ENCODE results near the gene IRF9.
"Not testable (repeated sequence)": the region's sequence is repeated elsewhere in the genome, so short reads cannot be mapped to it uniquely, and the experiment has no call there.

Gene IRF9

GRCh38 chr14:24203249-24203886, 42.3 kb downstream of the IRF9 start:
- H3K36me3 ChIP-seq (ENCODE audit: control insufficient read depth in 1 of 2, insufficient read depth in 2 of 2, low read length in 2 of 2): peaks cover 27 to 38% of the 10 kb centered on the region in 2 donors
- not testable (repeated sequence) for H3K27me3 ChIP-seq (ENCODE audit: low read depth, low read length); H3K9me3 ChIP-seq (ENCODE audit: control insufficient read depth in 1 of 2, low read length in 2 of 2); H3K27ac ChIP-seq (ENCODE audit: low read length); H3K4me1 ChIP-seq (ENCODE audit: control insufficient read depth in 1 of 2, insufficient read depth in 2 of 2, low read length in 2 of 2); H3K4me3 ChIP-seq (ENCODE audit: low read depth in 1 of 2, low read length in 2 of 2)

DNA sequence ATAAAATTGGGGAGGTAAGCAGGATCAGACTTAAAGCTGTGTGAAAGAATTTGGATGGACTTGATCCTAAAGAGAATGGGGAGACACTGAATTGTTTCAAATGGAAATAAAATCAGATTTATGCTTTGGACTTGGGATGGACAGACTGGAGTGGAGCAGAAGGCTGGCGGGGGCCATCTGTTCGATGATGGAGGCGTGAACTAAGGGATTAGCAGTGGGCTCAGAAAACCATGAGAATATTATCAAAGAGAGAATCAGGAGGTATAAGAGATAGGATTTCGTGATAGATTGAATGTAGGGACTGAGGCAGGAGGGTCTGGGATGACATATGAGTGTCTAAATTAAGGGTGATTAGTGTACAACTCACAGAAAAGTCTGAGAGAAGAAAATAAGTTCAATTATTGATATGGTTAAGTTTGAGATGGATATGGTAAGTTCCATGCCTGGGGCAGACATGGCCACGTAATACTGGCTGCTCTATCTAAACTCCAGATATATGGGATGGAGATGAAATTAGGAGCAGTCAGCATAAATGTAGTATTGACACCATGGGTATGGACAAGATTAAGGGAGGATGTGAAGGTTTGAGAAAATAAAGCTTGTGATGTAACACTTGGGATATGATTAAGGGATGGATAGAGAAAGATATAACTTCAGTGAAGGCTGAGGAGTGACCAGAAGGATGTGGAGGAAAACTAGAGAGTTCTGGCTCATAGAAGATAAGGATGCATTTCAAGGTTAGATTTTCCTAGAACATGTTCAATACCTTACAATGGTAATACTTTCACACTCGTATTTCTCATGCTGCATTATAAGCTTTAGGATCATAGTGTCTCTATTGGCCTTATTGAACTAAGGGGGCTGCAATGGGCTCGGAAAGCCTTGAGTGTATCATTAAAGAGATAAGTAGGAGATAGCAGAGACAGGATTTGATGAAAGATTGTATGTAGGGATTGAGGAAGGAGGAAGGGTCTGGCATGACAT, 43.4 kb downstream of the IRF9 start:
- Histone ChIP-seq H3K27me3 (ENCODE audit: low read depth, low read length) (no peaks in the 10 kb centered on the region), H3K9me3 (ENCODE audit: control insufficient read depth in 1 of 2, low read length in 2 of 2) (no peaks in the 10 kb centered on the region), H3K27ac (ENCODE audit: low read length) (no peak overlapping the region), H3K36me3 (ENCODE audit: control insufficient read depth in 1 of 2, insufficient read depth in 2 of 2, low read length in 2 of 2) (peaks cover 35 to 44% of the 10 kb centered on the region in 2 donors), H3K4me1 (ENCODE audit: control insufficient read depth in 1 of 2, insufficient read depth in 2 of 2, low read length in 2 of 2) (peaks cover 0 to 4% of the 10 kb centered on the region in 2 donors), H3K4me3 (ENCODE audit: low read depth in 1 of 2, low read length in 2 of 2) (no peak overlapping the region)

GRCh38 chr14:24206260-24207103, 45.4 kb downstream of the IRF9 start:
- no peak overlapping the region for H3K27ac ChIP-seq (ENCODE audit: low read length)
- H3K4me1 ChIP-seq (ENCODE audit: control insufficient read depth in 1 of 2, insufficient read depth in 2 of 2, low read length in 2 of 2): peaks cover 4% of the 10 kb centered on the region in 2 donors
- no peaks in the 10 kb centered on the region for H3K9me3 ChIP-seq (ENCODE audit: control insufficient read depth in 1 of 2, low read length in 2 of 2)
- no peaks in the 10 kb centered on the region for H3K27me3 ChIP-seq (ENCODE audit: low read depth, low read length)
- H3K4me3 ChIP-seq (ENCODE audit: low read depth in 1 of 2, low read length in 2 of 2): no peak overlapping the region
- H3K36me3 ChIP-seq (ENCODE audit: control insufficient read depth in 1 of 2, insufficient read depth in 2 of 2, low read length in 2 of 2): peaks cover 52% of the 10 kb centered on the region in 2 donors

GRCh38 chr14:24207104-24207551, 46.1 kb downstream of the IRF9 start:
- Histone ChIP-seq H3K4me1 (ENCODE audit: control insufficient read depth in 1 of 2, insufficient read depth in 2 of 2, low read length in 2 of 2) (peaks cover 4 to 9% of the 10 kb centered on the region in 2 donors), H3K27me3 (ENCODE audit: low read depth, low read length) (no peaks in the 10 kb centered on the region), H3K9me3 (ENCODE audit: control insufficient read depth in 1 of 2, low read length in 2 of 2) (no peaks in the 10 kb centered on the region), H3K36me3 (ENCODE audit: control insufficient read depth in 1 of 2, insufficient read depth in 2 of 2, low read length in 2 of 2) (peaks cover 49 to 54% of the 10 kb centered on the region in 2 donors), H3K4me3 (ENCODE audit: low read depth in 1 of 2, low read length in 2 of 2) (no peak overlapping the region), H3K27ac (ENCODE audit: low read length) (no peak overlapping the region)

GRCh38 chr14:24207625-24208024, 46.6 kb downstream of the IRF9 start:
- H3K36me3 ChIP-seq (ENCODE audit: control insufficient read depth in 1 of 2, insufficient read depth in 2 of 2, low read length in 2 of 2): peaks cover 49 to 54% of the 10 kb centered on the region in 2 donors
- no peak overlapping the region for H3K27ac ChIP-seq (ENCODE audit: low read length)
- no peaks in the 10 kb centered on the region for H3K27me3 ChIP-seq (ENCODE audit: low read depth, low read length)

DNA sequence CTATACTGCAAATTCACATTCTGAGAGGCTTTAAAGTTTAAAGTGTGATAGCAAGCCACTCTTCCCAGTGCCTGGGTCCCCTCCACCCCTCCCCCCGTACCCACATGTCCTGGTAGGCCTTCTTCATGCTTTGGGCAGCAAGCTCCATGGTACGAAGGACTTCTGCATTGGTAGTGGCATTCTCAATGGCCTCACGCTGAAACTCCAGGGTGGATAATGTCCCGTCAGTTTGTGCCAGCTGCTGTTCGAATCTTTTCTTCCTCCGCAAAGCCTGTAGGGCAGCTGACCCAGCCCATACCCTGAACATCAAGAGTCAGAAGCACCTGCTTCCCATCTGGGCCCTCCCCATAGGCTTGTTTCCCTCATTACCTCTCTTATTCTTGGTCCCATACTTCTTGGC, 50.2 kb downstream of the IRF9 start:
- Histone ChIP-seq H3K36me3 (ENCODE audit: control insufficient read depth in 1 of 2, insufficient read depth in 2 of 2, low read length in 2 of 2) (peaks cover 40 to 42% of the 10 kb centered on the region in 2 donors), H3K27ac (ENCODE audit: low read length) (no peak overlapping the region), H3K27me3 (ENCODE audit: low read depth, low read length) (no peaks in the 10 kb centered on the region), H3K4me1 (ENCODE audit: control insufficient read depth in 1 of 2, insufficient read depth in 2 of 2, low read length in 2 of 2) (peaks cover 11 to 26% of the 10 kb centered on the region in 2 donors), H3K9me3 (ENCODE audit: control insufficient read depth in 1 of 2, low read length in 2 of 2) (no peaks in the 10 kb centered on the region), H3K4me3 (ENCODE audit: low read depth in 1 of 2, low read length in 2 of 2) (no peak overlapping the region)

More at GRCh38 chr14:24207625-24208024, 46.6 kb downstream of the IRF9 start:
- Histone ChIP-seq H3K9me3 (ENCODE audit: control insufficient read depth in 1 of 2, low read length in 2 of 2) (no peaks in the 10 kb centered on the region), H3K4me1 (ENCODE audit: control insufficient read depth in 1 of 2, insufficient read depth in 2 of 2, low read length in 2 of 2) (peaks cover 4 to 9% of the 10 kb centered on the region in 2 donors), H3K4me3 (ENCODE audit: low read depth in 1 of 2, low read length in 2 of 2) (no peak overlapping the region)

DNA sequence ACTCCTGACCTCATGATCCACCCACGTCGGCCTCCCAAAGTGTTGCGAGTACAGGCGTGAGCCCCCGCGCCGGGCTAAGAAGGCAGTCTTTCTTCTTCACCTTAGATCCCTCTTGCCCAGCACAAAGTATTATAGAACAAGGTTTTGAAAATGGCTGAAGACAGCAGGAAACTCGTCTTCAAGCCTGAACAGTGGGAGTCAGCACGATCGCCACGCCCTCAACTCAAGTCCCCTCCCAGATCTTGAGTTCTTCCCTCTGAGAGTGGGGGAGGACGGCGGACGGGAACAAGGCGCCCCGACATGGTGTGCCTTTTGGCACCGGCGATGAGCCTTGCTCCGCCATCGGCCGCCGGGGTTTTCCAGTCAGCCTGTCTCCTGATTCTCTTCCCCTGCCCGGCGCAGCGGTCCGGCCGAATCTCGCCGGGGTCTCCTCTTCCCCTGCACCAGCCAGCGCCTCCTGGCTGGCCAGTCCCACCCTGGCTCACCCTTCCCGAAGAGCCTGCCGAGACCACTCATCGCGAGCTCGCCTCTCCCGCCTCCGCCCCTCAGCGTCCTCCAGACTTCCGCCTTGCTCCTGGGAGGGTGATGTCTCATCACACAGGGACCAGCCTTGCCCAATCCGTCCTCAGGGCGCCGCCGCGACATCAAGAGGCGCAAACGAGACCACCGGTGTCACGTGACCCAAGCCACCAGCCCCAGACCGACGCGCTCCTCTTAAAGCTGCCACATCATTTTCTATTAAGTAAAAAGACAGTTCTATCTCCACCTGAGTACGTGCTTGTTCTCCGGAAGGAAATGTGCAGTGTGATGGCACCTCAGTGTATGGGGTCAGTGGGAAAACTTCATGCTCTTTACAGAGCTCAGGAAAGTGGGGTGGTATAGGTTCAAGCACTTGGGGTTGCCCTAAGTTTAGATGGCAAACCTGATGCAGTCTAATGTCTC, 52.1 kb downstream of the IRF9 start, which contains the start of gene CHMP4A:
Gene CHMP4A (minus strand): TSS at position 565 of the 942 bp plus-strand sequence. CDS start 49 bp downstream, at position 516.
- Histone ChIP-seq H3K27me3 (ENCODE audit: low read depth, low read length) (no peaks in the 10 kb centered on the region), H3K4me3 (ENCODE audit: low read depth in 1 of 2, low read length in 2 of 2) (peak within 1 kb of the TSS; percentile 69 to 71), H3K4me1 (ENCODE audit: control insufficient read depth in 1 of 2, insufficient read depth in 2 of 2, low read length in 2 of 2) (peaks cover 7 to 26% of the 10 kb centered on the region in 2 donors), H3K27ac (ENCODE audit: low read length) (peak within 1 kb of the TSS; percentile 97), H3K36me3 (ENCODE audit: control insufficient read depth in 1 of 2, insufficient read depth in 2 of 2, low read length in 2 of 2) (peaks cover 26 to 31% of the 10 kb centered on the region in 2 donors), H3K9me3 (ENCODE audit: control insufficient read depth in 1 of 2, low read length in 2 of 2) (no peaks in the 10 kb centered on the region)

DNA sequence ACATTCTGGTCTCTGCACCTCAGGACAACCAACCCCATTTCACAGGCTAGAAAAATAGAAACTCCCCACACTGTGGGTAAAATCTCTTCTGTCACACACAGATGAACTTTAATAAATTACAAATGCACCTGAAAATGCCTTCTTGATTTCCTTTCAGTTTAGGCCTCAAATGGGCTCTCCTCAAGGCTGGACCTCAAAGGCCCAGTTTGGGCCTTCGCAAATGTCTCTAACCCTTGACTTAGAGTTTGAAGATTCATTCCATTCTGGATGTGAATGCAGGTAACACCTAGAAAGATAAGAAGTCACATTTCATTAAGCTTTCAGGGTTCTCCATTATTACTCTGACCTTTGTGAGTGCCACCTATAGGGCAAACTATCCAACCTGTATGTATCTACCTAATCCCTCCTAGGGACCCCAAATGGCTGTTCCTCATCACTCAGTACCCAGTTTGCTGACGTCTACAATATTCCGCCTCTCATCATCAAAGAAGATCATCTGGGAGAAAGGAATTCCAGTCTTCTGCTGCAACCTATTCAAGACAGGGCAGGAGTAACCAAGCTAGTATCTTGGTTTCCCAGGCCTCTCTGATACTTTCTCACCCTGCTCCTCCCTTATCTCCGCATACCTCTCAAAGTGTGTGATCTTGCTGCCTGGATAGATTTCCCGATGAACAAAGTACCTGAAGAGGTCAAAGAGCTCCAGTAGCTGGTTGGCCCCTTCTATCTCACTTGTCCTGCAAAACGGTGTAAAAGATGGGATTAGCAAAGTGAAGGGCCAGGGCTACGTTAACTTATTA, 53.0 kb downstream of the IRF9 start:
- no peaks in the 10 kb centered on the region for H3K27me3 ChIP-seq (ENCODE audit: low read depth, low read length)
- H3K4me1 ChIP-seq (ENCODE audit: control insufficient read depth in 1 of 2, insufficient read depth in 2 of 2, low read length in 2 of 2): peaks cover 7 to 26% of the 10 kb centered on the region in 2 donors
- H3K4me3 ChIP-seq (ENCODE audit: low read depth in 1 of 2, low read length in 2 of 2): peak overlapping the region; percentile 69 to 71
- H3K9me3 ChIP-seq (ENCODE audit: control insufficient read depth in 1 of 2, low read length in 2 of 2): no peaks in the 10 kb centered on the region
- peak overlapping the region; percentile 97 for H3K27ac ChIP-seq (ENCODE audit: low read length)
- H3K36me3 ChIP-seq (ENCODE audit: control insufficient read depth in 1 of 2, insufficient read depth in 2 of 2, low read length in 2 of 2): peaks cover 23 to 27% of the 10 kb centered on the region in 2 donors

- H3K27ac ChIP-seq (ENCODE audit: low read length): peak within 1 kb of the TSS; percentile 97
- H3K4me1 ChIP-seq (ENCODE audit: control insufficient read depth in 1 of 2, insufficient read depth in 2 of 2, low read length in 2 of 2): peaks cover 7 to 26% of the 10 kb centered on the region in 2 donors
- H3K4me3 ChIP-seq (ENCODE audit: low read depth in 1 of 2, low read length in 2 of 2): peak within 1 kb of the TSS; percentile 77 to 94
- H3K9me3 ChIP-seq (ENCODE audit: control insufficient read depth in 1 of 2, low read length in 2 of 2): no peaks in the 10 kb centered on the region
- peaks cover 8 to 10% of the 10 kb centered on the region in 2 donors for H3K36me3 ChIP-seq (ENCODE audit: control insufficient read depth in 1 of 2, insufficient read depth in 2 of 2, low read length in 2 of 2)
- no peaks in the 10 kb centered on the region for H3K27me3 ChIP-seq (ENCODE audit: low read depth, low read length)
Observed at GRCh38 chr14:24215495-24216344, 54.7 kb downstream of the IRF9 start, which contains the start of gene MDP1. Gene MDP1, minus strand, starts transcription at chr14:24216066. Its CDS starts 111 bp downstream, at chr14:24215955.
